SU-DHL-6 (cell line): ENCODE data around the gene ATN1.
"Not testable (repeated sequence)": the region's sequence is repeated elsewhere in the genome, so short reads cannot be mapped to it uniquely, and the experiment has no call there.

Source experiments
- H2AFZ ChIP-seq: fragments of 200-600 bp; sonication (generic); 2 replicates; pipeline ENCODE4 v1.6.1; 2014; ENCODE audit warnings: low read depth, mild to moderate bottlenecking, moderate library complexity, mixed read lengths, antibody characterized with exemption, low read length; ENCODE audit not compliant: severe bottlenecking
- H3F3A ChIP-seq: fragments of 200-600 bp; shearing (Covaris generic); 2 replicates; pipeline ENCODE4 v1.6.0; 2016; ENCODE audit warnings: antibody characterized with exemption, mild to moderate bottlenecking; ENCODE audit not compliant: insufficient read depth
- H3K27ac ChIP-seq: fragments of 200-600 bp; sonication (generic); 2 replicates; pipeline ENCODE4 v1.5.1; 2016; ENCODE audit warnings: low read depth, mild to moderate bottlenecking, low read length, moderate library complexity, mixed read lengths
- H3K27me3 ChIP-seq: fragments of 200-600 bp; sonication (generic), shearing (Covaris generic); 2 replicates; pipeline ENCODE4 v1.6.0; 2014; ENCODE audit warnings: mild to moderate bottlenecking, low read length
- H3K36me3 ChIP-seq: fragments of 200-600 bp; sonication (generic); 2 replicates; pipeline ENCODE4 v1.6.1; 2014; ENCODE audit warnings: mild to moderate bottlenecking, low read length, mixed read lengths
- H3K4me2 ChIP-seq: fragments of 300-600, 200-600 bp; shearing (Covaris generic), sonication (generic); 2 replicates; pipeline ENCODE4 v1.6.0; 2014; ENCODE audit warnings: low read length, low read depth, mild to moderate bottlenecking; ENCODE audit not compliant: poor library complexity, severe bottlenecking
- H3K4me3 ChIP-seq: fragments of 200-600 bp; sonication (generic); 2 replicates; pipeline ENCODE4 v1.5.1; 2014; ENCODE audit warnings: antibody characterized with exemption, low read length, mild to moderate bottlenecking, mixed read lengths; ENCODE audit not compliant: insufficient read depth, poor library complexity, severe bottlenecking
- H3K79me2 ChIP-seq: fragments of 200-600 bp; sonication (generic); 2 replicates; pipeline ENCODE4 v1.6.1; 2014; ENCODE audit warnings: mild to moderate bottlenecking, low read length, moderate library complexity; ENCODE audit not compliant: insufficient read depth
- H3K9ac ChIP-seq: fragments of 200-600 bp; sonication (generic); 2 replicates; pipeline ENCODE4 v1.7.0; 2014; ENCODE audit warnings: mild to moderate bottlenecking, low read length
- H3K9me2 ChIP-seq: fragments of 200-600 bp; sonication (generic); replicated peaks from 2 replicates; pipeline ENCODE4 v1.6.1; 2014; ENCODE audit warnings: low read length; ENCODE audit not compliant: insufficient read depth
- H3K9me3 ChIP-seq: fragments of 200-600 bp; sonication (generic); 2 replicates; pipeline ENCODE4 v1.6.1; 2014; ENCODE audit warnings: low read length, mixed read lengths; ENCODE audit not compliant: insufficient read depth
- H4K20me1 ChIP-seq: fragments of 200-600 bp; sonication (generic); 2 replicates; pipeline ENCODE4 v1.6.1; 2014; ENCODE audit warnings: low read depth, mild to moderate bottlenecking, antibody characterized with exemption, low read length, moderate library complexity, mixed read lengths
- EZH2phosphoT487 ChIP-seq: fragments of 200-600 bp; sonication (generic), shearing (Covaris generic); conservative IDR thresholded peaks from 2 replicates; pipeline ENCODE4 v1.6.1; 2018; ENCODE audit warnings: mild to moderate bottlenecking, antibody characterized with exemption, low read length, moderate library complexity, mixed read lengths
- TF ChIP-seq, protein P1 (sequence below): fragments of 200-600 bp; sonication (generic); IDR thresholded peaks from one replicate; pipeline ENCODE4 v1.5.1; 2017; ENCODE audit warnings: antibody characterized with exemption, mild to moderate bottlenecking, low read length, moderate library complexity; ENCODE audit not compliant: insufficient read depth, poor library complexity, severe bottlenecking

The ATN1 gene

DNA sequence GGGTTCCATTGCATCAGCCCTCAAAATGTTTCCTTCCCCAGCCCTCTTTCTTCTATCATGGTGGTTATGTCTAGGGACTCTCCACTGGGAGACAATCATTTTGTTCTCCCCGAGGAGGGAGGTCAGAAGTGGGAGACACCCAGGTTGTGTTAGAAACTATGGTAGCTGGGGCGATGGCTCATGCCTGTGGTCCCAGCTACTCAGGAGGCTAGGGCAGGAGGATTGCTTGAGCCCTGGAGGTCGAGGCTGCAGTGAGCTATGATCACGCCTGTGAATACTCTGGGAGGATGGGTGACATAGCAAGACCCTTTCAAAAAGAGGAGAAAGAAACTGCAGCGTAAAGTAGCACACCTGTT is 36.1 kb upstream of the ATN1 start:
- no peaks in the 10 kb centered on the region for H3K9me3 ChIP-seq
- no peak for TF ChIP-seq EZH2phosphoT487
- TF ChIP-seq, protein P1, sequence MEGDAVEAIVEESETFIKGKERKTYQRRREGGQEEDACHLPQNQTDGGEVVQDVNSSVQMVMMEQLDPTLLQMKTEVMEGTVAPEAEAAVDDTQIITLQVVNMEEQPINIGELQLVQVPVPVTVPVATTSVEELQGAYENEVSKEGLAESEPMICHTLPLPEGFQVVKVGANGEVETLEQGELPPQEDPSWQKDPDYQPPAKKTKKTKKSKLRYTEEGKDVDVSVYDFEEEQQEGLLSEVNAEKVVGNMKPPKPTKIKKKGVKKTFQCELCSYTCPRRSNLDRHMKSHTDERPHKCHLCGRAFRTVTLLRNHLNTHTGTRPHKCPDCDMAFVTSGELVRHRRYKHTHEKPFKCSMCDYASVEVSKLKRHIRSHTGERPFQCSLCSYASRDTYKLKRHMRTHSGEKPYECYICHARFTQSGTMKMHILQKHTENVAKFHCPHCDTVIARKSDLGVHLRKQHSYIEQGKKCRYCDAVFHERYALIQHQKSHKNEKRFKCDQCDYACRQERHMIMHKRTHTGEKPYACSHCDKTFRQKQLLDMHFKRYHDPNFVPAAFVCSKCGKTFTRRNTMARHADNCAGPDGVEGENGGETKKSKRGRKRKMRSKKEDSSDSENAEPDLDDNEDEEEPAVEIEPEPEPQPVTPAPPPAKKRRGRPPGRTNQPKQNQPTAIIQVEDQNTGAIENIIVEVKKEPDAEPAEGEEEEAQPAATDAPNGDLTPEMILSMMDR: no peak
- peak overlapping the region; percentile 56 for H3K4me3 ChIP-seq
- peak overlapping the region; percentile 74 for H3K9ac ChIP-seq
- peaks cover 12% of the 10 kb centered on the region for H3F3A ChIP-seq
- H3K36me3 ChIP-seq: no peaks in the 10 kb centered on the region
- H3K27ac ChIP-seq: peak overlapping the region; percentile 64
- H4K20me1 ChIP-seq: no peaks in the 10 kb centered on the region
- H3K79me2 ChIP-seq: no peaks in the 10 kb centered on the region
- H3K27me3 ChIP-seq: no peaks in the 10 kb centered on the region
- H3K4me2 ChIP-seq: peak overlapping the region; percentile 76
- H3K9me2 ChIP-seq: no peaks in the 10 kb centered on the region
- peak overlapping the region; percentile 94 for H2AFZ ChIP-seq

DNA sequence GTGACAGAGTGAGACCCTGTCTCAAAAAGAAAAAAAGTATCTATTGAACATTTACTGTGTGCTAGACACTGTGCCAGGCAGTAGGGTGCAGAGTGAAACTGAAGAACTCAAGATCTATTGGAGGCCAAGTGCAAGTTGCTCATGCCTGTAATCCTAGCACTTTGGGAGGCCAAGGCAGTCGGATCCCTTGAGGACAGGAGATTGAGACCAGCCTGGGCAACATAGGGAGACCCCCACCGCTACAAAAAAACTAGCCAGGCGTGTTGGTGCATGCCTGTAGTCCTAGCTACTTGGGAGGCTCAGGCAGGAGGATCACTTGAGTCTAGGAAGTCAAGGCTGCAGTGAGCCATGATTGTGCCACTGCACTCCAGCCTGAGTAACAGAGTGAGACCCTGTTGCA is 35.1 kb upstream of the ATN1 start:
- not testable (repeated sequence) for H3K4me3 ChIP-seq, H3K27ac ChIP-seq, H2AFZ ChIP-seq, H3K36me3 ChIP-seq, H3K4me2 ChIP-seq, H3K9ac ChIP-seq, H3K27me3 ChIP-seq, H3K9me2 ChIP-seq, H3K9me3 ChIP-seq, H3K79me2 ChIP-seq, H4K20me1 ChIP-seq
- H3F3A ChIP-seq: peaks cover 12% of the 10 kb centered on the region

DNA sequence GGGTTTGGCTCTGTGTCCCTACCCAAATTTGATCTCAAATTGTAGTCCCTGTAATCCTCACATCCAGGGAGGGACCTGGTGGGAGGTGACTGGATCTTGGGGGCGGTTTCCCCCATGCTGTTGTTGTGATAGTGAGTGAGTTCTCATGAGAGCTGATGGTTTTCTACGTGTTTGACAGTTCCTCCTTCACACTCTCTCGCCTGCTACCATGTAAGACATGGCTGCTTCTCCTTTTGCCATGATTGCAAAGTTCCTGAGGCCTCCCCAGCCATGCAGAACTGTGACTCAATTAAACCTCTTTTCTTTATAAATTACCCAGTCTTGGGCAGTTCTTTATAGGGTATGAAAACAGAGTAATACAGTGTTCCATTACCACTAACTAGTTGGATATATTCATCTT is 33.4 kb upstream of the ATN1 start:
- no peak overlapping the region for H2AFZ ChIP-seq
- H3F3A ChIP-seq: peaks cover 4% of the 10 kb centered on the region; the same call in 1 of the 2 replicates
- no peaks in the 10 kb centered on the region for H3K9me2 ChIP-seq
- no peak overlapping the region for H3K9ac ChIP-seq
- H3K79me2 ChIP-seq: no peaks in the 10 kb centered on the region
- TF ChIP-seq, protein P1: no peak
- TF ChIP-seq EZH2phosphoT487: no peak
- no peaks in the 10 kb centered on the region for H3K9me3 ChIP-seq
- no peak overlapping the region for H3K4me2 ChIP-seq
- no peaks in the 10 kb centered on the region for H3K27me3 ChIP-seq
- no peak overlapping the region for H3K27ac ChIP-seq
- no peaks in the 10 kb centered on the region for H3K36me3 ChIP-seq
- no peaks in the 10 kb centered on the region for H4K20me1 ChIP-seq
- no peak overlapping the region for H3K4me3 ChIP-seq

DNA sequence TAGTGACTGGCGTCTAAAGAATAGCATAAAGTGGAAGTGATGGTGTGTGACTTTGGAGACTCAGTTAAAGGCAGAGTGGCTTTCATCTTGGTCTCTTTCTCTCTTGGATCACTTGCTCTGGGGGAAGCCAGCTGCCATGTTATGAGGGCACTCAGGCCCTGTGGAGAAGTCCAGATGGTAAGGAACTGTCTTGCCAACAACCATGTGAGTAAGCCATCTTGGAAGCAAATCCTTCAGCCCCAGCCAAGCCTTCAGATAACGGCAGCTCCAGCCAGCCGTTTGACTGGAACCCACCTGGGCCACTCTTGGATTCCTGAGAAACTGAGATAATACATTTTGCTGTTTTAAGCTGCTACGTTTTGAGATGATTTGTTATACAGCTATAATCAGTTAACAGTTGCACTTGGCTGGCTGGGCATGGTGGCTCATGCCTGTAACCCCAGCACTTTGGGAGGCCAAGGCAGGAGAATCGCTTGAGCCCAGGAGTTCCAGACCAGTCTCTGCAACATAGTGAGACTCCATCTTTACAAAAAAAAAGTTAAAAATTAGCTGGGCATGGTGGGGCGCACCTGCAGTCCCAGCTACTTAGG is 30.8 kb upstream of the ATN1 start:
- no peaks in the 10 kb centered on the region for H3K9me3 ChIP-seq

More for the DNA sequence above, 30.8 kb upstream of the ATN1 start:
- H4K20me1 ChIP-seq: no peaks in the 10 kb centered on the region
- no peak overlapping the region for H2AFZ ChIP-seq
- no peak overlapping the region for H3K4me3 ChIP-seq
- no peak overlapping the region for H3K9ac ChIP-seq
- no peaks in the 10 kb centered on the region for H3F3A ChIP-seq
- H3K9me2 ChIP-seq: no peaks in the 10 kb centered on the region
- no peak for TF ChIP-seq EZH2phosphoT487
- TF ChIP-seq, protein P1: no peak
- no peak overlapping the region for H3K4me2 ChIP-seq
- no peaks in the 10 kb centered on the region for H3K79me2 ChIP-seq
- no peaks in the 10 kb centered on the region for H3K36me3 ChIP-seq
- H3K27ac ChIP-seq: no peak overlapping the region
- no peaks in the 10 kb centered on the region for H3K27me3 ChIP-seq
